H1 (cell line): ENCODE data around the gene CD276. TPM values are rescaled to one million over a fixed set of nuclear protein-coding genes. Genes with fewer than 3 reads are reported as not detected.

ENCODE experiments used
- ASH2L ChIP-seq: fragments of 200-600, 300-600 bp; sonication (generic); IDR thresholded peaks from one replicate; pipeline ENCODE4 v1.7.1; 2017; ENCODE audit warnings: low read length
- BRCA1 ChIP-seq: IDR thresholded peaks from 2 replicates; pipeline ENCODE4 v1.6.1; 2012; ENCODE audit warnings: low read depth, low read length, improper control_type of control experiment
- CBX8 ChIP-seq: fragments of 300-800, 300-1000 bp; sonication (generic); IDR thresholded peaks from 2 replicates; pipeline ENCODE4 v1.7.1; 2016; ENCODE audit warnings: low read depth, low read length, borderline replicate concordance
- CEBPB ChIP-seq: IDR thresholded peaks from 2 replicates; pipeline ENCODE4 v1.6.1; 2012; ENCODE audit warnings: low read depth, low read length
- EGR1 ChIP-seq: IDR thresholded peaks from 2 replicates; pipeline ENCODE4 v1.6.1; 2011; ENCODE audit warnings: low read depth, low read length, borderline replicate concordance
- EZH2 ChIP-seq: fragments of 200-600 bp; sonication (generic); IDR thresholded peaks from 2 replicates; pipeline ENCODE4 v1.7.1; 2012; ENCODE audit warnings: low read depth, mild to moderate bottlenecking, moderate library complexity, low read length, inconsistent platforms; ENCODE audit not compliant: severe bottlenecking
- JUND ChIP-seq: IDR thresholded peaks from 2 replicates; pipeline ENCODE4 v1.6.1; 2011; ENCODE audit warnings: mild to moderate bottlenecking, improper control_type of control experiment, low read length
- MAFK ChIP-seq: IDR thresholded peaks from 2 replicates; pipeline ENCODE4 v1.6.1; 2012; ENCODE audit warnings: low read depth, mild to moderate bottlenecking, improper control_type of control experiment, low read length
- NANOG ChIP-seq: IDR thresholded peaks from 2 replicates; pipeline ENCODE4 v1.6.1; 2011; ENCODE audit warnings: low read length, low read depth, mild to moderate bottlenecking, inconsistent platforms; ENCODE audit not compliant: insufficient read depth, poor library complexity, severe bottlenecking
- POLR2AphosphoS5 ChIP-seq: IDR thresholded peaks from 2 replicates; pipeline ENCODE4 v1.6.1; 2011; ENCODE audit warnings: low read depth, low read length
- RAD21 ChIP-seq, 2 experiments: IDR thresholded peaks in 1 of 2; conservative IDR thresholded peaks in 1 of 2; 2 replicates each; pipeline ENCODE4 v1.6.1; 2011; ENCODE audit warnings: low read depth in 2 of 2, low read length in 2 of 2, improper control_type of control experiment in 1 of 2, inconsistent platforms in 1 of 2, mild to moderate bottlenecking in 1 of 2, moderate library complexity in 1 of 2
- RNF2 ChIP-seq: fragments of 200-900, 300-1000 bp; sonication (generic); IDR thresholded peaks from 2 replicates; pipeline ENCODE4 v1.7.1; 2016; ENCODE audit warnings: borderline replicate concordance, low read depth, mild to moderate bottlenecking, antibody characterized with exemption, low read length; ENCODE audit not compliant: poor library complexity, severe bottlenecking; ENCODE audit errors: missing control alignments
- SAP30 ChIP-seq: fragments of 300-600 bp; sonication (generic); IDR thresholded peaks from 2 replicates; pipeline ENCODE4 v1.7.1; 2012; ENCODE audit warnings: low read length, moderate library complexity, mild to moderate bottlenecking, inconsistent platforms; ENCODE audit not compliant: insufficient read depth, insufficient replicate concordance
- SIN3A ChIP-seq, 2 experiments: IDR thresholded peaks in 1 of 2; conservative IDR thresholded peaks in 1 of 2; 2 replicates each; pipeline ENCODE4 v1.6.1; 2011 to 2012; ENCODE audit warnings: low read length in 2 of 2, improper control_type of control experiment in 1 of 2, low read depth in 1 of 2, mild to moderate bottlenecking in 1 of 2
- SP2 ChIP-seq: IDR thresholded peaks from 2 replicates; pipeline ENCODE4 v1.6.1; 2012; ENCODE audit warnings: mild to moderate bottlenecking, low read length, inconsistent platforms
- SP4 ChIP-seq: IDR thresholded peaks from 2 replicates; pipeline ENCODE4 v1.6.1; 2012; ENCODE audit warnings: low read length, inconsistent platforms
- SUZ12 ChIP-seq: fragments of 200-600 bp; sonication (generic); IDR thresholded peaks from 2 replicates; pipeline ENCODE4 v1.6.1; 2012; ENCODE audit warnings: mild to moderate bottlenecking, inconsistent platforms, low read length, moderate library complexity, mixed read lengths
- TBP ChIP-seq: IDR thresholded peaks from 2 replicates; pipeline ENCODE4 v1.6.1; 2011; ENCODE audit warnings: low read depth, low read length, improper control_type of control experiment
- TCF12 ChIP-seq: IDR thresholded peaks from 2 replicates; pipeline ENCODE4 v1.6.1; 2011; ENCODE audit warnings: low read depth, mild to moderate bottlenecking, low read length
- TEAD4 ChIP-seq: IDR thresholded peaks from 2 replicates; pipeline ENCODE4 v1.6.1; 2012; ENCODE audit warnings: low read depth, low read length, inconsistent platforms, mixed read lengths
- polyA plus RNA-seq, 7 experiments: library from polyadenylated mRNA; depleted of rRNA in 3 of 7; stranded (reverse) in 5 of 7; unstranded in 2 of 7; fragments of >200 nt in 5 of 7; fragments of 200-250 nt in 2 of 7; gene quantifications; 1 replicate in 5 of 7; 2 replicates in 1 of 7; 4 replicates in 1 of 7; pipeline versions ENCODE4 v1.2.1 to v1.2.3, GENCODE V29; 2011 to 2013; ENCODE audit warnings: missing spikeins in 2 of 7, mixed read lengths in 2 of 7
- total RNA-seq: library from RNA; stranded (reverse); fragmentation: NEBNext Ultra II Directional; extraction: Animal tissue kit (Norgen Biotek cat#: 25700); gene quantifications from 2 replicates; pipeline ENCODE4 v1.2.1, GENCODE V29; 2021
- TF ChIP-seq, protein P1 (sequence below): IDR thresholded peaks from 2 replicates; pipeline ENCODE4 v1.6.1; 2011; ENCODE audit warnings: low read length, improper control_type of control experiment
- TF ChIP-seq, protein P2 (sequence below): IDR thresholded peaks from 2 replicates; pipeline ENCODE4 v1.6.1; 2012; ENCODE audit warnings: inconsistent platforms

Gene CD276
- total and polyA plus RNA-seq, 2 of the 8 experiments (the other 6 are each of a cell fraction or from before 2014, with no cell fraction given): 156 to 158 TPM

DNA sequence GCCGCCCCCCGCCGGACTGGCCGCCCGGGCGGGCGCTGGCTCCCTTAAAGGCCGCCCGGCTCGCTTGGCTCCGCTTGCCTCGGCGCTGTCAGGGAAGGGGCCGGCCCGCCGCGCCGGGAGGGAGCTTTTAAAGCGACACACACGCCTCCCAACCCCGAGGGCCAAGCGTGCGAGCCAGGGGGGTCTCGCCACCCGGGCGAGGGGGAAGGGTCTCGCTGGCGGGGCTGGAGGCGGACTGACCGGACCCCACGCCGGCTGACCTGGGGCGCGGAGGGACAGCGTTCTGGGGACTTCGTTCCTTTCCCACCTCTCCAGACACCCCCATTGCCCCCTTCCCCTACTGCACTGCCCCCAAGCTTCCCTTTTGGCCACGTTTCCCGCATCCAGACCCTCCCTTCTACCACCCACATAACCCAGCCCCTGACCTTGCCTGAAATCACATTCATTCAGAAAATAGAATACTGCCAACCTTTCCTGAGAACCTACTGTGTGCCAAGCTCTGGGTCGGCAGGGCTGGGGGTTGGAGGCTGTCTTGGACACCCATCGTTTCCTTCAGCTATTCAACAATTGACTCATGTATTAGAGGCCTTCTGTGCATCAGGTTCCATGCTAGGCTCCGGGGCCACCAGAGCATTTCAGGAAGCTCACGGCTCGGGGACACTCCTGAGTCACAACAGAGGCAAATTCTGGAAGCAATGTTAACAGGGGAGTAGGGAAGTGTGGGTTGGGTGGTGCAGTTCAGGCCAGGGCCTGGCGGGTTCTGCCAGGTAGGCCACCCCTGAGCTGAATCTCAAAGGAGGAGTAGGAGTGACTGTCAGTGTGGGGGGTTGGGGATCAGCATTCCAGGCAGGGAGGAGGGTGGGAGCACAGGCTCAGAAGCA is 69.3 kb downstream of the CD276 start, which contains the start of gene INSYN1 (continued):
- TF ChIP-seq NANOG: no peak
- TF ChIP-seq ASH2L: no peak
- no peak for TF ChIP-seq SAP30
- TF ChIP-seq SIN3A (conservative IDR thresholded peaks at IDR 0.05 in 1 of 2, IDR thresholded peaks at IDR 0.05 in 1 of 2; ENCODE audit: low read depth in 1 of 2, low read length in 2 of 2): peak in 1 of 2 experiments; percentile 38; a peak in 1 of 4 replicates
- TF ChIP-seq CBX8: no peak
- TF ChIP-seq BRCA1: no peak
- no peak; the same call in 1 of the 2 replicates for TF ChIP-seq SUZ12
- no peak for TF ChIP-seq TCF12
- TF ChIP-seq EGR1: no peak
- TF ChIP-seq SP4: no peak
- TF ChIP-seq CEBPB: no peak
- no peak for TF ChIP-seq TBP
- peak; percentile 27 for TF ChIP-seq EZH2
- TF ChIP-seq, protein P1, sequence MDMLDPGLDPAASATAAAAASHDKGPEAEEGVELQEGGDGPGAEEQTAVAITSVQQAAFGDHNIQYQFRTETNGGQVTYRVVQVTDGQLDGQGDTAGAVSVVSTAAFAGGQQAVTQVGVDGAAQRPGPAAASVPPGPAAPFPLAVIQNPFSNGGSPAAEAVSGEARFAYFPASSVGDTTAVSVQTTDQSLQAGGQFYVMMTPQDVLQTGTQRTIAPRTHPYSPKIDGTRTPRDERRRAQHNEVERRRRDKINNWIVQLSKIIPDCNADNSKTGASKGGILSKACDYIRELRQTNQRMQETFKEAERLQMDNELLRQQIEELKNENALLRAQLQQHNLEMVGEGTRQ: no peak
- TF ChIP-seq JUND: no peak
- no peak for TF ChIP-seq POLR2AphosphoS5
- no peak for TF ChIP-seq SP2
- peak; percentile 95 for TF ChIP-seq TEAD4
- no peak for TF ChIP-seq MAFK
- peak; percentile 46 for TF ChIP-seq RNF2
- TF ChIP-seq, protein P2, sequence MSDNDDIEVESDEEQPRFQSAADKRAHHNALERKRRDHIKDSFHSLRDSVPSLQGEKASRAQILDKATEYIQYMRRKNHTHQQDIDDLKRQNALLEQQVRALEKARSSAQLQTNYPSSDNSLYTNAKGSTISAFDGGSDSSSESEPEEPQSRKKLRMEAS: peak; percentile 8; the same call in 1 of the 2 replicates
- TF ChIP-seq RAD21 (IDR thresholded peaks at IDR 0.05 in 1 of 2, conservative IDR thresholded peaks at IDR 0.05 in 1 of 2; ENCODE audit: low read depth in 2 of 2, low read length in 2 of 2): no peak; a peak in 1 of 4 replicates
